NCI-H1694 (cell line): Measurements from ENCODE around the gene LGALS7.
"Not testable (repeated sequence)": the region's sequence is repeated elsewhere in the genome, so short reads cannot be mapped to it uniquely, and the experiment has no call there.

Source experiments
- DNase-seq: peaks from one replicate; lab custom pipeline; 2025; lab: John Stamatoyannopoulos, UW

LGALS7 gene

DNA sequence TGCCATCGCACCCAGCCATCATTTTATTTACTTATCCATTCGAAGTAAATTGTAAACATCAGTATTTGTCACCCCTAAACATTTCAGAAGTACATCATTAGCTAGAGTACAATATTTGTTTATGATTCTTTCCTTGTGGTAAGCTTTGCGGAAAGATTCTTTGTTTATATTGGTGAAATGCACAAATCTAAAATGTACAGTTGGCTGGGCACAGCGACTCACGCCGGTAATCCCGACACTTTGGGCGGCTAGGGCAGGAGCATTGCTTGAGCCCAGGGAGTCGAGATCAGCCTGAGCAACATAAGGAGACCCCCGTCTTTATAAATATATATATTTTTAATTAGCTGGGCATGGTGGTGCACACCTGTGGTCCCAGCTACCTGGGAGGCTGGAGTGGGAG is 25.8 kb upstream of the LGALS7 start:
- DNase-seq: no peak

GRCh38 chr19:38797781-38798180 is 24.5 kb upstream of the LGALS7 start:
- not testable (repeated sequence) for DNase-seq

DNA sequence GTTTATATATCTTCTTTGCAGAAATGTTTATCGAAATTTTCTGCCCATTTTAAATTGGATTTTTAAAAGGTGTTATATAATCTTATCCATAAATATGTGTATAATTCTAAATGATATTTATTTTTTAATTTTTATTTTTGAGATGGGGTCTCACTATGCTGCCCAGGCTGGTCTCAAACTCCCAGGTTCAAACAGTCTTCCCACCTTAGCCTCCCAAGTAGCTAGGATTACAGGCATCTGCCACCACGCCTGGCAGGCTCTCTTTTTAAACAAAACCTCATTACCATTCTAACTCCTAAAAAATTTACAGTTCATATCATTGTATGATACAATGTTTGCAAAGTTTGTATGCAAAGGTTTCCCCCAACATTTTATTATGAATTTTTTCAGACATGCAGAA is 22.8 kb upstream of the LGALS7 start:
- no peak for DNase-seq

GRCh38 chr19:38795549-38795948 is 22.2 kb upstream of the LGALS7 start:
- no peak for DNase-seq

- DNase-seq: no peak
These were observed 20.4 kb upstream of the LGALS7 start for GRCh38 chr19:38793671-38794070.

GRCh38 chr19:38793177-38793576 is 19.9 kb upstream of the LGALS7 start:
- peak; percentile 85 for DNase-seq

DNA sequence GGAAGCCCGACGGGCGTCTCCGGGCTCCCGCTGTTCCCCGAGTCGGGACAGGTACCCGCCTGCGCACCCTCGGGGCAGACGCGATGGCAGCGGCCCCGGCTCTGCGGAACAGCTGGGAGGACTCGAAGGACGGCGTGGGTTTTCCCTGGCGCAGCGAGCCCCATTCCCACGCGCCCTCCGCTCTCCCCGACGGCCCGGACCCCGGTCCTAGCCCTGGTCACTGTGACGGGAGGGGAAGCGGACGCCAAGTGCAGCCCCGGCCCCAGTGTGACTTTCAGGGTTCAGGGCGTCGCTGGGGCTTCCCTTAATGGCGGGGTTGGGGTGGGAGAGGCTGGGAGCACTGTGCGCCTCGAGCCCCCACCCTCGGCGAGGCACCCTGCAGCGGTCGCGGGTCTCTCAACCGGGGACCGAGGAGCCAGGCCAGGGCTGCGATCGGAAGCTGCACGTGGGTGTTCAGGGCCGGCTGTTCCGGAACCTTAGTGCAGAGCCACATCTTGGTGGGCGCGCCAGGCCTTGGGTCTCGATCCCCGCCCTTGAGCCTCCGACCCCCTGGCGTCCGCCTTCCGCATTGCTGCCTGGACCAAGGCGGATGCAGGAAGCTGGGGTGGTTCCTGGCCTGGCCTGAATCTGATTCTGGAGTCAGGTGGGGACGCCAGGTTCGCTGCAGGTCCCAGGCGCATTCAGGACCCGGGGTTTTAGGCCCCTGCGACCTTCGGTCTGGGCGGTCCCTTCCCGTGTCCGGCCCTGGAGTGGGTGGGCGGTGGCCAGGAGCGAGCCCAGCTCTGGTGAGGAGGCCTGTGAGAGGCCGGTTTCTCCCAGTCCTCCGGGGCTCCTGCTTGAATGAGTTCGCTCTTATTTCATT is 19.2 kb upstream of the LGALS7 start:
- DNase-seq: no peak

DNA sequence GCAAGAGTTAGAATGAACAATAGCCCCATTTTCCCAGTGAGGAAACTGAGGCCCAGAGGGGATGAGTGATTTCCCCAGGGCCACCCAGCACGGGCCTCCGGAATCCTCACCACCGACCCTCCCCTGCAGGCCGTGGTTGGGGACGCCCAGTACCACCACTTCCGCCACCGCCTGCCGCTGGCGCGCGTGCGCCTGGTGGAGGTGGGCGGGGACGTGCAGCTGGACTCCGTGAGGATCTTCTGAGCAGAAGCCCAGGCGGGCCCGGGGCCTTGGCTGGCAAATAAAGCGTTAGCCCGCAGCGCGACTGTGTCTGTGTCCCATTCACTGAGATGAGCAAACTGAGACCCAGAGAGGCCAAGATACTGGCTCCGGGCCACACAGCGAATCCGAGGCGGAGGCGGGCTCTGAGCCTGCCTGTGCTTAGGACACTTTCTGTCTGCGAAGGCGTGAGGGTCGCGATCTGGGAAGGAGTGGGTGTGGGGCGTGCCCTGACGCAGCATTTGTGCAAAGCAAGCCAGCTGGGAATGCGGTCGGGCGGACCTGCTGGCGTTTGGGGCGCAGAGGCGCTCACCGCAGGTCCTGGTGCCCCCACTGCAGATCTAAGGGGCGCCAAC is 18.2 kb upstream of the LGALS7 start:
- not testable (repeated sequence) for DNase-seq

DNA sequence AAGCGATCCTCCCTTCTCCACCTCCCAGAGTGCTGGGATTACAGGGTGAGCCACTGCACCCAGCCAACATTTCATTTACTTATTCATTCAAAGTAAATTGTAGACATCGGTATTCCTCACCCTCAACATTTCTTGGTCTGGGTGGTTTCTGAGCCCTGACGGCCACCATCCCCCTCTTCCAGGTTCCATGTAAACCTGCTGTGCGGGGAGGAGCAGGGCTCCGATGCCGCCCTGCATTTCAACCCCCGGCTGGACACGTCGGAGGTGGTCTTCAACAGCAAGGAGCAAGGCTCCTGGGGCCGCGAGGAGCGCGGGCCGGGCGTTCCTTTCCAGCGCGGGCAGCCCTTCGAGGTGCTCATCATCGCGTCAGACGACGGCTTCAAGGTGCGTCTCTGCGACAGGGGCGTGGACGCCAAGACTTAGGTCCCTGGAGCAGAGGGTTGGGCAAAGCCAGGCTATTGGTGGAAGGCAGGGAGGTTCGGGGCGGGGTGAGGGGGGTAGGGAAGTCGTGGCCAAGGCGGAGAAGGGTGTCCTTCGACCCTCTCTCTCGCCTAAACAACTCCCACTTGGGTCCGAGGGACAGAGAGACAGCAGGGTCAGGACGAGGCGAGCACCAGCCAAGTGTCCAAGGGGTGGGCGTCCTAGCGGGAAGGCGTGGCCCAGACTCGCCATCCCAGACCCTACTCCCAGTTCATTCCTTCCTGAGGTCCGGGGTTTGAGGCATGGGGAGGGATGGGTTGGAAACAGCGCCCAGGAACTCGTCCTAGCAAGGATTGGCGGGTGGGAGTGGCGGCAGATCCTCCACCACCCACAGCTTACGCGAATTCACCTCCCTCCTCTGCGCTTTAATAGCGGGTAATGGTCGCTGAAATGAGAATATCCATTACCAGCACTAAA is 17.4 kb upstream of the LGALS7 start:
- not testable (repeated sequence) for DNase-seq

DNA sequence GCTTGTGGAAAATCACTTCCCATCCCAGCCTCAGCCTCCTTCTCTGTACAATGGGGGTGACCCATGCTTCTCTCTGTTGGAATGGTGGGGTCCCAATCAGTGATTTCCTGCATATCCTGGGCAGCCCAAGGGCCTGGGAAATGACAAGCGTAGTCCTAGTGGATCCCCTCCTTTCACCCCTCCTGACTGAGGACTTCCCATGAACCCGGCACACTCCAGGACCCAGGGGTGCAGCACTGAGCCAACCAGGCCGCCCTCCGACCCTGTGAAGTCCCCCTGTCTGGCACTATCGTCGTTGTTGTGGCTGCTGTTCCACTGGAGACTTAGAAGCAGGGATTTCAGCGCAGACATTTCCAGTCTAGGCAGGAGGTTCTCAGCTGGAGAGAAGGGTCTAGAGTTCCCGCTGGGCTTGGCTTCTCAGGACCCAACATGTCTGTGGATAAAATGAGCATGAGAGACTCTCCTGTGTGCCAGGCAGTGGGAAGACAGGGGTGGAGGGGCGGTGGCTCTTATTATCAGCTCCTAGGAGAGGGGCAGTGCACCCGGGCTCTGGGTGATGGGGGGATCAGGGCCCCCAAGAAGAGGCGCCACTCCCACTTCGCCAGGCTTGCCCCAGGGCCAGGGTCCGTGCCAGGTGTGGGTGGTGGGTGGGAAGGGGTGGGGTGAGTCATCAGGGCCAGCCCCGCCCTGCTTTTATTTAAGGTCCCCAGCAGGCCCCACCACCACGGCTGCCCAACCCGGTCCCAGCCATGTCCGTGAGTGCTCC is 15.3 kb upstream of the LGALS7 start, which contains the start of gene LGALS7B:
TSS of gene LGALS7B (plus strand) at position 723 of the 766 bp plus-strand sequence. CDS start at position 750, 27 bp downstream.
- no peak for DNase-seq

- DNase-seq: no peak
These were observed 13.4 kb upstream of the LGALS7 start for GRCh38 chr19:38786572-38787265.

DNA sequence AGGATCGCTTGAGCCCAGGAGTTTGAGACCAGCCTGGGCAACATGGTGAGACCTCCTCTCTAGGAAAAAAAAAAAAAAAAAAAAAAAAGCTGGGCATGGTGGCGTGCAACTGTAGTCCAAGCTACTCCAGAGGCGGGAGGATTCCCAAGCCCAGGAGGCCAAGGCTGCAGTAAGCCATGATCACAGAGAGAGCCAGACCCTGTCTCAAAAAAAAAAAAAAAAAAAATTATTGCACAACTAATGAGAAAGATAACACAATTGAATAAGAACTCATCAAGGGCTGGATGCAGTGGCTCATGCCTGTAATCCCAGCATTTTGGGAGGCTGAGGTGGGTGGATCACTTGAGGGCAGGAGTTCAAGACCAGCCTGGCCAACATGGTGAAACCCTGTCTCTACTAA is 12.7 kb upstream of the LGALS7 start:
- not testable (repeated sequence) for DNase-seq

- DNase-seq: no peak
These were observed 11.9 kb upstream of the LGALS7 start for GRCh38 chr19:38785187-38785699.

DNA sequence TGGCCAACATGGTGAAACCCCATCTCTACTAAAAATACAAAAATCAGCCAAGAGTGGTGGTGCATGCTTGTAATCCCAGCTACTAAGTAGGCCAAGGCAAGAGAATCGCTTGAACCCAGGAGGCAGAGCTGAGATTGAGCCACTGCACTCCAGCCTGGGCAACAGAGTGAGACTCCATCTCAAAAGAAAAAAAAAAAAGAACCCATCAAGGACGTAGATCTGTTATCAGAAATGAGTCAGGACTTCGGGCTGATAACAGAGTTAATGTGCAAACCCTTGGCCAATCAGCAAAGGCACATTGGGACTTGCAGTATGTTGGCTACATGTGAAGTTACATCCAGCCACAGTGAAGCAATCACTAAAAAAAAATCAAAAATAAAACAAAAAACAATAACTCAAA is 10.9 kb upstream of the LGALS7 start:
- no peak for DNase-seq

DNA sequence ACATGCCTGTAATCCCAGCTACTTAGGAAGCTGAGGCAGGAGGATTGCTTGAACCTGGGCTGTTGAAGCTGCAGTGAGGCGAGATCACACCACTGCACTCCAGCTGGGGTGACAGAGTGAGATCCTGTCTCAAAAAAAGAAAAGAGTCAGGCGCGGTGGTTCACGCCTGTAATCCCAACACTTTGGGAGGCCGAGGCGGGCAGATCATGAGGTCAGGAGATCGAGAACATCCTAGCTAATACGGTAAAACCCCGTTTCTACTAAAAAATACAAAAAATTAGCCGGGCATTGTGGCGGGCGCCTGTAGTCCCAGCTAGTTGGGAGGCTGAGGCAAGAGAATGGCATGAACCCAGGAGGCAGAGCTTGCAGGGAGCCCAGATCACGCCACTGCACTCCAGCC is 8.9 kb upstream of the LGALS7 start:
- DNase-seq: not testable (repeated sequence)

DNA sequence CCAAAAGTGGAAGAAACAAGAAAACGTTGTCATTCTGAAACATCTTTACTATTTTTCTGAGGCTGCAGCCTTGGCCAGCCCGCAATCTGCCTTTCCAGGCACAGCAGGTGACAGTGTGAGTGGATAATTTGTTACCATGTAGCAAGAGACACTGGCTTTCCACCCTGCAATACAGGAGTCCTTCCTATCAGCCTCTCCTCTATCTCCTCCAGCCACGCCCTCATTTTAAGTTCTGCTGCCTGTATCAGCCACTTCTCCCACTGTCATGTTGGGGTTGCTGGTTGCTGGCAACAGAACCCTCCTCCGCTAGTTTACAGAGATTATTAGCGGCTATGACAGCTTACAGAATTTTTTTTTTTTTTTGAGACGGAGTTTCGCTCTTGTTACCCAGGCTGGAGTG is 7.7 kb upstream of the LGALS7 start:
- no peak for DNase-seq

GRCh38 chr19:38780443-38780842 is 7.1 kb upstream of the LGALS7 start:
- no peak for DNase-seq

GRCh38 chr19:38778733-38779132 is 5.4 kb upstream of the LGALS7 start:
- no peak for DNase-seq

DNA sequence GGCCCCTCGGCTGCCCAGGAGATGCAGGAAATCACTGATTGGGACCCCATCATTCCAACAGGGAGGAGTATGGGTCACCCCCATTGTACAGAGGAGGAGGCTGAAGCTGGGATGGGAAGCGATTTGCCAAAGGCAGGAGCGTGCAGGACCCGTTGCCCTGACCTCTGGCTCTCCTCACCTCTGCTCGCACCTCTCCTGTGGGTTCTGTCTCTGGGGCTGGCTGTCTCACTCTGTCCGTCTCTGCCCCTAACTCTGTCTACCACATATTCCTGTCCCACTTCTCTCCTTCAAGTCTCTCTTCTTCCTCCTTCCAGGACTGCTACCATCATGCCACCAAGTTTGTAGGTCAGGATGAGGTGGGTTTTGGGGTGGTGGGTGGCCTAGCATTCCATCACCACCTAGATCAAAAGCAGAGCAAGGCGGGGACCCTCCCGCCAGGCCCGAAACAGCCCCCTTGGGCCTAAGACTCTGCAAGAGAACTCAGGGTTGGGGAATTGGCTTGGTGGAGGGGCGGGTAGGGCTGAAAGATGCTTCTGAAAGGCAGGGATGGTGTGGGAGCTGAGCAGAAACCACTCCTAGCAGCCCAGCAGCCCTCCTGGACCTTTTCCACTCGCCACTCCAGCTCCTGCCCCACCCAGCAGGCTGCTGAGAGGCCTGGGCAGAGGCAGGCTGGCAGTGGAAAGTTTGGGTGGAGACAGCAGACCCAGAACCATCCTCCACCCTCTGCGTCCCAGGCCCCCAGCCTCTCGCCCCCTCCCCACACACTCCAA is 1.0 kb upstream of the LGALS7 start:
- no peak for DNase-seq

DNA sequence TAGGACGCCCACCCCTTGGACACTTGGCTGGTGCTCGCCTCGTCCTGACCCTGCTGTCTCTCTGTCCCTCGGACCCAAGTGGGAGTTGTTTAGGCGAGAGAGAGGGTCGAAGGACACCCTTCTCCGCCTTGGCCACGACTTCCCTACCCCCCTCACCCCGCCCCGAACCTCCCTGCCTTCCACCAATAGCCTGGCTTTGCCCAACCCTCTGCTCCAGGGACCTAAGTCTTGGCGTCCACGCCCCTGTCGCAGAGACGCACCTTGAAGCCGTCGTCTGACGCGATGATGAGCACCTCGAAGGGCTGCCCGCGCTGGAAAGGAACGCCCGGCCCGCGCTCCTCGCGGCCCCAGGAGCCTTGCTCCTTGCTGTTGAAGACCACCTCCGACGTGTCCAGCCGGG is 1.7 kb downstream of the LGALS7 start:
- not testable (repeated sequence) for DNase-seq
